Measurements from ENCODE around the gene TOB1.

Gene TOB1

DNA sequence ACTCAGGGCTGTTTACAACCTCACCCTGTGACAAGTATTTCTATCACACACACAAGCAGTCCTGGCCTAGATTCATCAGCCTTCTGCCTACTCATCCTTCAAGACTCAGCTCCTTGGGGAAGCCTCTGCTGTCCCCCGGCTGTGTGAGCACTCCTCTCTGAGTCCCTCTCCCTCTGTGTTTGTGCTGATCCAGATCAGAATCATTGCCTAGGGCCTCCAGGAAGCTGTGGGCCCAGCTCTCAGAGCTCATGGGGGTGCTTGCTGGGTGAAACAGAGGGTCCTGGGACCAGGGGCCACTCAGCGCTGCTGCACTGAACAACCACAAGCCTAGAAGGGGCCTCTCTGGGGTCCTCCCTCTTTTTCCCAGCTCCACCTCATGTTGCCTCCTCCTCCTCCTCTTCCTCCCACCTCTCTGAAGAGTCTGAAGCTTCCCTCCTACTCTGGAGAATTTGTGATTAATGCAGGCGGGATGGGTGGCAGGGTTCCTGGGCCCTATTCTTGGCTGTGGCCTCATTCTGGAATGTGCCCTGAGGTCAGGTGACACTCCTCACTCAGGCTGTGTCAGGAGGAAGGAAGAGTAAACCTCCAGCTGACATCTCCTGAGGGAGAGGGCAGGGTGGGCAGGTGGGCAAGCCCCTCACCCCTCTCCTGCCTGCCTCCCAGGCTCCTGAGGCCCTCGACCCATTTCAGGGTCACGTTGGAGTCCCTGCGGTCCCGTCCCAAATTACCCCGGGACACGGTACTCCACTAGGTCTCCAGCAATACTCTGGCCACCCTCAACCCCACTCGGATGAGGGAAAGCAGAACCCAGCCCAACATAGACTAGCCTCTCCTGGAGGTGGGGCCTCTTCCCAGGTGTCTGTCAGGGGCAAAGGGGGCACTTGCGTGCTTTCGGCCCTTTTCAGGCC, 20.7 kb downstream of the TOB1 start:
- peak; percentile 25 for DNase-seq

DNA sequence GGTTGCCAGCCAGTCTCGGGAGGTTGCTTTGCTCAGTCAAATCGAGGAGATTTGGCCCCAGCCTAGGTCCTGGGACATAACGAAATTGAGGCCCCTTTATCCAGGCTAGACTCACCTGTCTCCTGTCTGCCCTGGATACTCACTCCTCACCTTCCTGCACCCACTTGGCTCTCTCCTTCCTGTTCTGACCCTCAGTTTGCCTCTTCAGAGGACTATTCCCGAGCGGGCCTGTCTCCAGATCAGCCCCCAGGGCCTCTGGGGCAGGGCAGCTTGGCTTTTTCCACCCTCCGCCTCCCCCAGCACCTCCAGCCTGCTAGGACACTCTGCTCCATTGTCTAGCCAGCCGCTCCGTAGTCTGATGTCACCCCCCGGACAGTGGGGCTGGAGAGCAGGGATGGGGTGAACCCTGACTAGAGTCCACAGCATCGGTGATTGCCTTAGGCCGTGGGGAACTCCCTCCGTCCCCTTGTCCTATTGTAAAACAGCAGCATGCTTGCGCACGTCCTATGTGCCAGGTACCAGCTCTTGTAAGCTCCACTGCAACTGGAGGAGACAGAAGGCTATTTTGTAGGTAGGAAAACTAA, 21.9 kb downstream of the TOB1 start:
- DNase-seq = no peak

DNA sequence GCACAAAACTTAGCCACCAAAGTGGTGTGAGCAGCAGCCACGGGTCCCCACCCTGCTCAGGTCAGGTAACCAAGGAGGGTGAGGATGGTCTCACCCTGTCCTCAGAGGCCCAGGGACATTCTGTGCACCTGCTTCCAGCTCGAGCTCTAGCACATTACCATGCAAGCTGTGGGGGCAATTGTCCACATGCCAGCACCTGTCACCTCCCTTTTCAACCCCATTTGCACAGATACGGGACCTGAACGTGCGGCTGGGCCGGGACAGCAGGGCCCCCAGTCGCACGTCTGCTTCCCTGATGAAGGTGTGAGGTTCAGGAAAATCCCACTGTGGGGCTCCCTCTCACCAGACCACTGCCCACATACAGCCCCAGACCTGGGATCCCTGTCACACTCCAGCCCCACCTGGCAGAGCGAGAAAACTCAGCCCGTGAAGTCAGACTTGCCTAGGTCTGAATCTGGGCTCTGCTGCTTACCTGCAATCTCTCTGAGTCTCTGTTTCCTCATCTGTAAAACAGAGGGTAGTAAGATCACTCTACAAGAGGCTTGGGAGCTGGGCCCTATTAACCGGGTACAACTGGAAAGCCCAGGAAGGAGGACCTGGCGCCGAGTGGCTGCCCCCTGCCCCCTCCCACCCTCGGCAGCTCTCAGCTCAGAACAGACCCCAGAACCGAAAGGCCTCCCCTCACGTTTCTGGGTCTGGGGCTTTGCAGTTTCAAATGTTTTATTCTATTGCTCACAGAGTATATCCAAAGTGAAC, 22.8 kb downstream of the TOB1 start:
- DNase-seq = no peak

DNA sequence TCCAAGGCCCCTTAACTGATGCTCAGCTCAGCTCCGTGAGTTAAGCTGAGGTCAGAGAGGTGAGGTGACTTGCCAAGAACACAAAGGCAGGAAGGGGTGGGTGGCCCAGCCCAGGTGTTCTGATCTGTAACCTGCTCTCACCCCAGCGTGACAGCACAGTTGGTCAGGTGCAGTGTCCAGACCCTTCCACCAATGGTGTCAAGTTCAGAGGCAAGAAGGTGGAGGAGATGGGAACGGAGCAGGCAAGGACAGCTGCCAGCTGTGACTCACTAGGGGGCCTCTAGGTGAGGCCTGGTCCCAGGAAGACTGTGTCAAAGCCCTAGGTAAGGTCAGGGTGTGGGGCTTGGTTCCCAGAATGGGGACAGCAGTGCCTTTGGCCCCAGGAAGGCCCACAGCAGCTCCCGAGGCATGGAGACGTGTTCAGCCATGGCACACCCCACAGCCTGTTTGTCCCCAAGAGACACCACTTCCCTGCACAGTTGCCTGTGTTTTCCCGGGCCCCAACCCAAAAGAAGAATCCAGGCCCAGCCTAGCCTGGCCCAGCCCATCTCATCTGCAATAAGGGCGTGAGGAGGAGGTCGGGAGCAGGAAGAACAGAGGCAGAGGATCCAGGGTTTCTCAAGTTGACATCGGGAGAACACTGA, 23.5 kb downstream of the TOB1 start:
- no peak for DNase-seq

DNA sequence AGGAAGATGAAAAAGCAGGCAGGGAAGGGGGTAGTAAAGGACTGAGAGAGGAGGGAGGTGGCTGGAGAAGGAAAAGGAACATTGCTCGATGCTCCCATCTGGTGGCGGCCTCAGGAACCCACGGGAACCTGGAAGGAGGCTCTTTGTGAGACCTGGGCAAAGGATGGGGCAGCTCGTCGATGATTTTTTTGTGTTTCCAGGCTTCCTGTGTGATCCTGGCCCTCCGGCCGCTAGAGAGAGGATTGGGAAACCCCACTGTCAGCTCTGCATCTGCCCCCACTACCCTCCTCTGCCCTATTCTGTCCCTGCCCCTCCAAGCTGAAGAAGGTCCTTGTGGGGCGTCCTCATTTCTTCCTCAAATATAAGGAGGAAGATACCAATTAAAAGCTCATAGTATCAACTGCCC, 24.2 kb downstream of the TOB1 start:
- peak; percentile 61 for DNase-seq

DNA sequence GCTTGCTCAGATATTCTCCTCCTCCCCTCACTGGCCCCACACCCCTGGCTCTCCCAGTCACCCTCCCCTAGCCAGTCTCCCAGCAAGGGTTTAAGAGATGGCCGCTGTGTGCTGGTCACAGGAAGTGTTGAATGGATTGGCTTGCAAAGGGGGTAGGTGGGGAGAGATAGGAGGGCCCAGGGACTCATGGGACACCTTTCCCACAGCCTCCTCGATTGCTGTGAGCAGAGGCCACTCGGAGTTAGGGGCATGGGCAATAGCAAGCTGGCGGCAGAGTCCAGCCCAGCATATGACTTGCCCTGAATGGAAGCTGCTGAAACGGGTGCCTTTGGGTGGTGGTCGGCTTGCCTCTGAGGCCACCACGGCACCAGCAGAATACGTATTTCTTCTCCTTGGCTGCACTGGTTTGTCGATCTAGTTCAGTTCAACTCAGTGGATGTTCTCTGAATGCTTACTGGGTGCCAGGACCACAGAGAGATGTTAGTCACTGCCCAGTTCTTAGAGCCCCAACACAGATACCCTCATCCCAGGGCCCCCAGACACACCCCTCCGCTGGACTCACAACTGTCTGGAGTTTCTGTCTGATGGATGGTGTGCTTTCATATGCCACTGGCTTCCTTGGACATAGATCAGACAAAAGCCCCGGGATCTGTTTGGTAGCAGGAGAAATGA, 24.7 kb downstream of the TOB1 start:
- DNase-seq = no peak

DNA sequence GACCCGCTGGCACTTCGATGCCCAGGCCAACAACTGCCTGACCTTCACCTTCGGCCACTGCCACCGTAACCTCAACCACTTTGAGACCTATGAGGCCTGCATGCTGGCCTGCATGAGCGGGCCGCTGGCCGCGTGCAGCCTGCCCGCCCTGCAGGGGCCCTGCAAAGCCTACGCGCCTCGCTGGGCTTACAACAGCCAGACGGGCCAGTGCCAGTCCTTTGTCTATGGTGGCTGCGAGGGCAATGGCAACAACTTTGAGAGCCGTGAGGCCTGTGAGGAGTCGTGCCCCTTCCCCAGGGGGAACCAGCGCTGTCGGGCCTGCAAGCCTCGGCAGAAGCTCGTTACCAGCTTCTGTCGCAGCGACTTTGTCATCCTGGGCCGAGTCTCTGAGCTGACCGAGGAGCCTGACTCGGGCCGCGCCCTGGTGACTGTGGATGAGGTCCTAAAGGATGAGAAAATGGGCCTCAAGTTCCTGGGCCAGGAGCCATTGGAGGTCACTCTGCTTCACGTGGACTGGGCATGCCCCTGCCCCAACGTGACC, 25.8 kb downstream of the TOB1 start:
- DNase-seq = no peak

DNA sequence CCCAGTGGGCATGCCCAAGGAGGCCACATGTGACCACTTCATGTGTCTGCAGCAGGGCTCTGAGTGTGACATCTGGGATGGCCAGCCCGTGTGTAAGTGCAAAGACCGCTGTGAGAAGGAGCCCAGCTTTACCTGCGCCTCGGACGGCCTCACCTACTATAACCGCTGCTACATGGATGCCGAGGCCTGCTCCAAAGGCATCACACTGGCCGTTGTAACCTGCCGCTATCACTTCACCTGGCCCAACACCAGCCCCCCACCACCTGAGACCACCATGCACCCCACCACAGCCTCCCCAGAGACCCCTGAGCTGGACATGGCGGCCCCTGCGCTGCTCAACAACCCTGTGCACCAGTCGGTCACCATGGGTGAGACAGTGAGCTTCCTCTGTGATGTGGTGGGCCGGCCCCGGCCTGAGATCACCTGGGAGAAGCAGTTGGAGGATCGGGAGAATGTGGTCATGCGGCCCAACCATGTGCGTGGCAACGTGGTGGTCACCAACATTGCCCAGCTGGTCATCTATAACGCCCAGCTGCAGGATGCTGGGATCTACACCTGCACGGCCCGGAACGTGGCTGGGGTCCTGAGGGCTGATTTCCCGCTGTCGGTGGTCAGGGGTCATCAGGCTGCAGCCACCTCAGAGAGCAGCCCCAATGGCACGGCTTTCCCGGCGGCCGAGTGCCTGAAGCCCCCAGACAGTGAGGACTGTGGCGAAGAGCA, 26.4 kb downstream of the TOB1 start:
- no peak for DNase-seq

DNA sequence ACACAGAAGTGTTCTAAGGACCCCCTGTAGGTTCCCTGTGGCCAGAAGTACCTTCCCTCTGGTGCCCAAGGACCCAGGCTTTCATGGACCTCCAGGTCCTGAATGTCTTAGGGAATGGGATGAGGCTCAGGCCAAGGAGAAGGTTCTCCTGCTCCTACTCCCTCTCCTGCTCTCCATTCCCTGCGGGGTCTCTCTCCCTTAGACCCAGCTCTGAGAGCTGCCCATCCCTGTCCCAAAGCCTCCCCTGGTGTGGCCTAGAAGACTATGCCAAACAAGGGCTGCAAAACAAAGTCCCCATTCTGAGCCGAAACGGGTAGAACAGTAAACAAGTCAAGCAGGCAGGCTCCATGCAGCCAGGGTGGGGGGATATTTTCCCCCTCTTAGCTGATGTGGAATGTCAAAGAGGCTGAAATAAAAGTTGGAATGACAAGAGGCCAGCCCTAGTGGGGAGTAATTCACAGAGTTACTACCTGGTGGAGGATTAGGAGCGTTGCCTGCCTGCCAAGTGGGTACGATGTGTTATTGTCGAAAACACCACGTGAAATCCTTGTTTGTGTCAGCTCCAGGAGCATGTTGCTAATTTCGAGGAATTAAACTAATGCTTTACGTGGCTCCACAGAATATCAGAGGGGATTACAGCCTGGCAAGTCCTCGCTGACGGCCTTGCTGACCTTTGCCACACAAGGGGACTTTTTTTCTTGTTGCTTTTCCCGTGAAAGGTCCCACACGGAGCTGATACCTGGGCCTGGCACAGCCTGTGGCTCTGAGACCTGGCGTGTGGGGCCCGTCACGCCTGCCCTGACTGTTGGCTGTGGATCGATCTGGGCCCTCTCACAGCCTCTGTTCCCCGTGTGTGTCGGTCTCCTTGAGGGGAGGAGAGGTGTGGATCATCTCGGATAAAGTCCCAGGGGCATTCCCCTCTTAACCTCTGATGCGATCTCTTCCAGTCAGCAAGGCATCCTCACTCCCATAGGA, 27.9 kb downstream of the TOB1 start:
- DNase-seq = no peak

DNA sequence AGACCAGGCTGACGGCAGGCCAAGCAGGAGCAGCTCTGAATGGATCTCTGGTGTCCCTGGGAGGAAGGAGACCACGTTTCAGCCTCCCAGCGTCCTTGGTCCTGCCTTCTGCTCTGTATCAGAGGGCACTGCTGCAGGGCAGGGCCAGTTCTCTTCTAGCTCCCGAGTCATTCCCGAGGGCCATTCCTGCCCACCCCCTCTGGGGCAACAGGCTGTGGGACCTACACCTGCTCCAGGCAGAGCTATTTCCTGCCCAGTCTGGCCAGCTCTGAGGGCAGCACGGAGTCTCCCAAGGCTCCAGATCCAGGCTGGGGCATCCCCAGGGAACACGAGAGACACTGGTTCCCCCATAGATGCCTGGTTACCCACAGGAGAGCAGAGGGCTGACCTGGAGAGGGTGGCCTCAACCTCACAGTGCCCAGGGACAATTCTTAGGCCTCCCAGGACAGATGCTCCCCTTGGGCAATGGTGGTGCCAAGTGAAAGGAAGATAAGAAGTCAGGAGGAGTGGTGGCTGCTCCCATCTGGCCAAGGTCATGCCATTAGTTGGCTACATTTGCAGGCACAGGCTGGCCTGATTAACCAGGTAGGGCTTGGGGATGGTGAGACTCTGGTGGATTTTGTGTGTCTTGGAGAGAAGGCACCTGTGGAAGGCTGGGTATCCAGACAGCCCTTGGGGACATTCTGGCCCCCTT, 28.7 kb downstream of the TOB1 start:
- no peak for DNase-seq

DNA sequence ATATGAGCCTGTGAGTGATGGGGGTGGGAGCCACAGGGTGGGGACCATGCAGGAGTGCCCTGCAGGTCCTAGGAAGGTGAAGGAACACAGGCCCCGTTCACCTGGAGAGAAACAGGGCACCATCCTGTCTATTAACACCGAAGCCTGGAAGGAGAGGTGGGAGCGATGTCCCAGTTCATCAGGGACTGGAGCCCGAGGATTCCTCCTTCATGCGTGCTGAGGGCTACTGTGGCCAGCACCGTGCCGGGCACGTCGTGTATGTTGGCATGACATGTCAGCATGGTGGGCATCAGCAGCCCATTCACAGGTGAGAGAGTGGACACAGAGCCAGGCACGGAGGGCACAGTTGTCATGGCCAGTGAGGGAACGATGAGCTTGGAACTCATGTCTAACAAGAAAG, 29.3 kb downstream of the TOB1 start:
- no peak for DNase-seq

DNA sequence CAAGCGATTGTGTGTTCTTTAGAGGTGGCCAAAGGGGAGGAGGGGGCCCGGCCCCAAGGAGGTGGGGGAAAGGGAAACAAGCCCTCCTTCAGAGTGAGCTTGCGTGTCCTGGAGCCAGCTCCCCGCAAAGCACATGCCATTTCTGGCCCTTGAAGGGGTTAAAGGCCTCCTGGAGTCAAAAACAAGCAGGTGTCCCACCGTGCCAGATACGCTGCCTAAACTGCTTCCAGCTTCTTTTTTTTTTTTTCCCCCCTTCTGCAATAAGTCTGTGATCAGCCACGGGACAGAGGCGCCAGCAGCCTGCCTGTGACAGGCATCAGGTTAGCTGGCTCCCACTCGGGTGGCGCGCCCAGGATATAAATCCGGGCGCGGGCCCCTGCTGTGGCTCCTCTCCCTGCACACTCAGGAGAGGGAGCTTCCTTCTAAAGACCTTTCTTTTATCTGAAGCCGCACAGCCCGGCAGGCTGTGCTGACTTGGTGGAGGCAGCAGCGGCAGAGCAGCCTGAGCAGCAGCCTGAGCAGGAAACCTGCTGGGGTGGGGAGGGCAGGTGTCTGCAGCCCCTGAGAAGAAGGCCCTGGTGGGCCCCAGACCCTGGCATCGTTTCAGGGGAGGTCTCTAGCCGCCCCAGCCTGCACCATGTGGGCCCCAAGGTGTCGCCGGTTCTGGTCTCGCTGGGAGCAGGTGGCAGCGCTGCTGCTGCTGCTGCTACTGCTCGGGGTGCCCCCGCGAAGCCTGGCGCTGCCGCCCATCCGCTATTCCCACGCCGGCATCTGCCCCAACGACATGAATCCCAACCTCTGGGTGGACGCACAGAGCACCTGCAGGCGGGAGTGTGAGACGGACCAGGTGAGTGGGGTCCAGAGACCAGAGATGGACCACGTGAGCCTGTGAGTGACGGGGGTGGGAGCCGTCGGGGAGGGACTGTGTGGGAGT, 30.6 kb downstream of the TOB1 start, which contains the start of gene WFIKKN2:
TSS of gene WFIKKN2 (plus strand) at position 286 of the 934 bp plus-strand sequence. CDS start at position 638, 352 bp downstream.
- DNase-seq = no peak

DNA sequence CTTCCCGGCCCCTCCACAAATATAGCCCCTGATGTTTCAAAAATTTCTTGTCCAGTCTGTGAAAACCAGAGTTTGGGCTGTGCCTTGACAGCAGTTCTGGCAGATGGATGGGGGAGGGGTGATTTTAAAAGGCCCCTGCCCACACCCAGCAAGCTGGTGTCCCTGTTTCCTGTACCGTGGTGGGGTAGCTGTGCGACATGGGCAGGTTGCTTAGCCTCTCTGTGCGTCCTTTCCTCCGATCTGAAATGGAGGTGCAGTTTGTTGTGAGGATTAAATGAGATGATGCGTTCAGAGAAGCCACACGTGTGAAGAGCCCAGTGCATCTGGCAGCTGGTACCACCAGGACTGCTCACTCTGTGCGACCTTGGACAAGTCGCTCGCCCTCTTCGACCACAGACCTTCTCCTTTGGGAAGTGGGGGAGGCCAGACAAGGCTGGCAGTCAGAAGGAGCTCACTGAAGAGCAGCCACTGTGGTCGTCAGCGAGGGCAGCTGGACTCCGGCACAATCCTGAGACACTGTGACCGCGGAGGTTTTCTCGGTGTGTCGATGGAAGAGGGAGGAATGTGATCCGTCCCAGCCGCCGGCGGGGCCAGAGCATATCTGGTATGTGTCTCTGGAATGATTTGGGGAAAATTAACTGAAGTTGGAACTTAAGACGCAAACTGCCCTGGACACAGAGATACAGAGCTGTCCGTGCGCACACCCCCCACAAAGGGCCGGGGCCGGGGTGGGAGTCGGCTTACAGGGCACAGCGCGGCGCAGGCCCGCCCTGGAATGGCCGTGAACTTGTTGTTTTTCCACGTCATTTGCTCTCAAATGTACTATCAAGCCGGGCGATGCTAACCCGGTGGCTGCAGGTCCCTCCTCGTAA, 31.5 kb downstream of the TOB1 start:
- DNase-seq = peak; percentile 29

DNA sequence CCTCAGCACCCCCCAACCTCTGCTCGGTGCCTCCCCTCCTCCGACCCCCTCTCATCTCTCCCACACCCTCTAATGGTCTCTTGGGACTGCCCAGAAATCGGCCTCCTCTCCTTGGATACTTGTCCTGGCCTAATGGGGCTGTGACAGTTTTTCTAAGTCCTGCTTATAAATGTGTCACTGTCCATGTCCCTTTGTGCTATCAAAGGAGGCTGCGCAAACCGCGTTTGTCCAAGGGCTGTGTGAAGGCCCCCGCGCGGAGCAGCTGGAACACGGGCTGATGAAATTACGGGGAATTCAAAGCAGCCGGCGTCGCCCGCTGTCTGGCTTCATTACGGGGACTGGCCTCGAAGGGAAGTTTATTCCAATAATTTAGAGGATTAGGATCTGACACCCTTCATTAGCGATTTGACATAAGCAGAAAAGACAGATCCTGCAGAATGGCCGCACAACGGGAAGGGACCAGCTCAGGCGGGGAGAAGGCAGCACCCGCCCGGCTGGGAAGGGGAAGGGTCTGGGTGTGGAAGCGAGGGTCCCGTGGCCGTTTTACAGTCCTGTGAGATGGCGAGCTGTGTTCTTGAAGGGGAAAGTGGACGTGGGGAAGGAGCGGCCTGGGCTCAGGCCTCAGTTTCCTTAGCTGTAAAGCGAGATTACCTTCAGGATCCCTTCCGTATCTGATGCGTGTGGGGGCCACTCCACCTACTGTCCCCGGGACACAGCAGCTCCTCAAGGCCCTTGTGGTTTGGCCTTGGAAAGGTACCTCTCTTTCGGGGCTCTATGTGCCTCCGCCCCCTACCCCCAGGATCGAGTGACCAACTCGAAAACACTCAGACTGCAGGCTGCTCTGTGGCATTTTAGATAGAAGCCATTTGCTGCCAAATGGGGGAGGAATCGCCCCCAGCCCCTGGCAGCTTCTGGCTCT, 32.4 kb downstream of the TOB1 start:
- no peak for DNase-seq

DNA sequence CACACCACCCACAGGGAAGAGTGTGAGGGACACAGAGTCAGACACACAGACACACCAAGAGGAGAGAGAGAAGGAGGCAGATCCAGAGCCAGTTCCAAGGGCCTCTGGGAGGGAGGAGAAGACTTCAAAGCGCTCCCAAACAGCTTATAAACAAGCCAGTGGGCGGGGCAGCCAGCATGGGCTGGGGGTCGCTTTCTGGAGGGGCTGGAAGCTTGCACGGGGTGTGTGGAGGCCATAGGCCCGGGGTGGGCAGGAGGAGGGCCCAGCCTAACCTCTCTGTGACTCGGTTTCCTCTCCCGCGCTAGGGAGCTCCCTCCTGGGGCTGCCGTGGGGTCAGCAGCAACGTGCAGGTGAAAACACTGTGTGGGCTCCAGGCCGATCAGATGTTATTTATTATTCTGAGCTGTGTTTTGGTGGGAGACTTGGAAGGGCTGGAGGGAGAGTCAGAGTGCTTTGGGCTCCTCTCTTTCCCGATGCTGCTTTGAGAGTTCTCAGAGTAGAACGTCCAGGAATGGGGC, 33.2 kb downstream of the TOB1 start:
- no peak for DNase-seq
